ENCODE results near the gene IQUB.
"Not testable (repeated sequence)": the region's sequence is repeated elsewhere in the genome, so short reads cannot be mapped to it uniquely, and the experiment has no call there.

IQUB gene

GRCh38 chr7:123407951-123408350 lies 126.4 kb downstream of the IQUB start:
- not testable (repeated sequence) for DNase-seq
